ENCODE measurements around the gene CAMK1G.

DNA sequence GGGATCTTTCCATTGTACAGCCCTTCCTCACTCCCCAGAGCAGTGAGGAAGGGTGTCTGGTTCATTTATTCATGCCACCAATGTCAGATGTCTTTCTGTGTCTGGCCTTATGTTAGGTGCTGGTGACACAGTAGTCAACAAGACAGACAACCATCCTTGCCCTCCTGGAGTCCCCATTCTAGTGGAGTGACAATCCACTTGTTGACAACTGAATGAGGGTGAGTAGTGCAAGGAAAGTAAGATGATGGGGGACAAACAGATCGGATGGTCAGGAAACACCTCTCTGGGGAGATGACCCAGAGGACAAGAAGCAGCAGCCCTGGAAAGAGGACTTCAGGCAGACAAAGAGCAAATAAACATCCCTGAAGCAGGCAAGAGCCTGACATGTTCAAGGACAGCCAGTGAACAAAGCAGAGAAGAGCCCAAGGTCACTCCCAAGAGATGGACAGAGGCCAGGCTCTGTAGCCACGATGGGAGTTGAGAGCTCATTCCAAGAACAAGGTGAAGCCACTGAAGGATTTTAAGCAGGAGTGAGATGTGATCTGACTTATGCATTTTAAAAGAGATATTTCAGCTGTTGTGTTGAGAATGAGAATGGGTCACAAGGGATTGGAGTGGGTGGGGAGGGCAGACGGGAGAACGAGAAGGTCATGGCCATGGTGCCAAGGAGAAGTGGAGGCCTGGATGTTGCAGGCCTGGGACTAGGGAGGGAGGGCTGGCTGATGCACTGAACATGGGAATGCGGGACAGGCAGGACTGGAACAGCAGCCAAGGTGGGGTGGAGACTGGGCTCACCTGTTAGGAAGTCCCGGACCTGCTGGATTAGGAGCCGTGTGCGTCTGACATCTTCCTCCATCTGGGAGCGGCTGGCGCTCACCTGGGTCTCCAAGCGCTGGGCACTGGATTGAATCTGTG lies 38.5 kb downstream of the CAMK1G start:
- no peak for TF ChIP-seq POLR2AphosphoS5 (IDR thresholded peaks at IDR 0.05)
- TF ChIP-seq, protein P1, sequence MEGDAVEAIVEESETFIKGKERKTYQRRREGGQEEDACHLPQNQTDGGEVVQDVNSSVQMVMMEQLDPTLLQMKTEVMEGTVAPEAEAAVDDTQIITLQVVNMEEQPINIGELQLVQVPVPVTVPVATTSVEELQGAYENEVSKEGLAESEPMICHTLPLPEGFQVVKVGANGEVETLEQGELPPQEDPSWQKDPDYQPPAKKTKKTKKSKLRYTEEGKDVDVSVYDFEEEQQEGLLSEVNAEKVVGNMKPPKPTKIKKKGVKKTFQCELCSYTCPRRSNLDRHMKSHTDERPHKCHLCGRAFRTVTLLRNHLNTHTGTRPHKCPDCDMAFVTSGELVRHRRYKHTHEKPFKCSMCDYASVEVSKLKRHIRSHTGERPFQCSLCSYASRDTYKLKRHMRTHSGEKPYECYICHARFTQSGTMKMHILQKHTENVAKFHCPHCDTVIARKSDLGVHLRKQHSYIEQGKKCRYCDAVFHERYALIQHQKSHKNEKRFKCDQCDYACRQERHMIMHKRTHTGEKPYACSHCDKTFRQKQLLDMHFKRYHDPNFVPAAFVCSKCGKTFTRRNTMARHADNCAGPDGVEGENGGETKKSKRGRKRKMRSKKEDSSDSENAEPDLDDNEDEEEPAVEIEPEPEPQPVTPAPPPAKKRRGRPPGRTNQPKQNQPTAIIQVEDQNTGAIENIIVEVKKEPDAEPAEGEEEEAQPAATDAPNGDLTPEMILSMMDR (IDR thresholded peaks at IDR 0.05) = no peak
